Left ventricle myocardium inferior (tissue), 1 donor: Measurements from ENCODE around the gene NXN. TPM values are rescaled to one million over a fixed set of nuclear protein-coding genes. Genes with fewer than 3 reads are reported as not detected.

ENCODE experiments used
- DNase-seq: peaks from one replicate; pipeline ENCODE4 v3.0.0-alpha.2; 2020
- H3K27ac ChIP-seq: fragments of 200-600 bp; replicated peaks from 2 replicates; pipeline ENCODE4 v1.8.0; 2021
- H3K27me3 ChIP-seq: fragments of 200-600 bp; 2 replicates; pipeline ENCODE4 v1.8.0; 2021; ENCODE audit warnings: low read depth
- H3K36me3 ChIP-seq: fragments of 200-600 bp; 2 replicates; pipeline ENCODE4 v1.8.0; 2021
- H3K4me1 ChIP-seq: fragments of 200-600 bp; 2 replicates; pipeline ENCODE4 v1.8.0; 2021
- H3K4me3 ChIP-seq: fragments of 200-600 bp; 2 replicates; pipeline ENCODE4 v1.8.0; 2021; ENCODE audit warnings: mild to moderate bottlenecking, moderate library complexity
- H3K9me3 ChIP-seq: fragments of 200-600 bp; replicated peaks from 2 replicates; pipeline ENCODE4 v1.8.0; 2021
- intact Hi-C: fragments of 100-400 bp; cut with micrococcal nuclease; formaldehyde crosslinking; loops from one replicate; pipeline ENCODE4 v1.11.0; 2022
- total RNA-seq: library from RNA; stranded (reverse); fragmentation: NEBNext Ultra II Directional; extraction: Animal tissue kit (Norgen Biotek cat#: 25700); gene quantifications from one replicate; pipeline ENCODE4 v1.2.1, GENCODE V29; 2021
- TF ChIP-seq, protein P1 (sequence below): fragments of 200-600 bp; IDR thresholded peaks from 2 replicates; pipeline ENCODE4 v1.8.0; 2021; ENCODE audit warnings: antibody characterized with exemption, mild to moderate bottlenecking, borderline replicate concordance
- donor health status: DM: no; HTN: yes; CAD: no; lungs with severe emphysema.

Gene NXN
- total RNA-seq, 1 donor from 2014 or later, result 13.8 TPM

DNA sequence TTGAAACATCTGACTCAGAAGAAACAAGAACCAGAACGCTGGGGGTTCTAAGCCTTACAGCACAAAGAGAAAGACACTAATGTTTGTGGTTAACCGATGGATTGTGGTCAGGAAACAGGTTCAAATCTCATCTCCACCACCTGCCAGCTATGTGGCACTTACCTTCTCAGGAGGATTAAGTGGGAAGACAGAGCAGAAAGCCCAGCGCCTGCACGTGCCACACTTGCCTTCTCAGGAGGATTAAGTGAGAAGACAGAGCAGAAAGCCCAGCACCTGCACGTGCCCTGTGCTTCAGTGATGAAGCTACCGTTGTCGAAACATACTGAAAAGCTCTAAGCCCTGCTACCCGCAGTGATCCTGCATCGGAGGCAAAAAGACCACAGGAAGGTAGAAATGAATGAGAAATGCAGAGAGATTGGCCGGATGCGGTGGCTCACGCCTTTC, 90.6 kb downstream of the NXN start:
- H3K4me3 ChIP-seq, result no peak overlapping the region
- intact Hi-C loops, result no loop called here
- peaks cover 17% of the 10 kb centered on the region for H3K4me1 ChIP-seq
- H3K9me3 ChIP-seq, result no peaks in the 10 kb centered on the region
- no peaks in the 10 kb centered on the region for H3K36me3 ChIP-seq
- no peaks in the 10 kb centered on the region for H3K27me3 ChIP-seq
- no peak overlapping the region for H3K27ac ChIP-seq
- TF ChIP-seq, protein P1, sequence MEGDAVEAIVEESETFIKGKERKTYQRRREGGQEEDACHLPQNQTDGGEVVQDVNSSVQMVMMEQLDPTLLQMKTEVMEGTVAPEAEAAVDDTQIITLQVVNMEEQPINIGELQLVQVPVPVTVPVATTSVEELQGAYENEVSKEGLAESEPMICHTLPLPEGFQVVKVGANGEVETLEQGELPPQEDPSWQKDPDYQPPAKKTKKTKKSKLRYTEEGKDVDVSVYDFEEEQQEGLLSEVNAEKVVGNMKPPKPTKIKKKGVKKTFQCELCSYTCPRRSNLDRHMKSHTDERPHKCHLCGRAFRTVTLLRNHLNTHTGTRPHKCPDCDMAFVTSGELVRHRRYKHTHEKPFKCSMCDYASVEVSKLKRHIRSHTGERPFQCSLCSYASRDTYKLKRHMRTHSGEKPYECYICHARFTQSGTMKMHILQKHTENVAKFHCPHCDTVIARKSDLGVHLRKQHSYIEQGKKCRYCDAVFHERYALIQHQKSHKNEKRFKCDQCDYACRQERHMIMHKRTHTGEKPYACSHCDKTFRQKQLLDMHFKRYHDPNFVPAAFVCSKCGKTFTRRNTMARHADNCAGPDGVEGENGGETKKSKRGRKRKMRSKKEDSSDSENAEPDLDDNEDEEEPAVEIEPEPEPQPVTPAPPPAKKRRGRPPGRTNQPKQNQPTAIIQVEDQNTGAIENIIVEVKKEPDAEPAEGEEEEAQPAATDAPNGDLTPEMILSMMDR, result no peak
- no peak for DNase-seq

- TF ChIP-seq, protein P1, result no peak
- intact Hi-C loops, result no loop called here
- H3K4me3 ChIP-seq, result no peak overlapping the region
- no peaks in the 10 kb centered on the region for H3K27me3 ChIP-seq
- H3K9me3 ChIP-seq, result no peaks in the 10 kb centered on the region
- peak overlapping the region; percentile 92 for H3K27ac ChIP-seq
- no peak for DNase-seq
- H3K36me3 ChIP-seq, result no peaks in the 10 kb centered on the region
- peaks cover 30% of the 10 kb centered on the region for H3K4me1 ChIP-seq
These were observed 91.9 kb downstream of the NXN start for GRCh38 chr17:887551-888209.

- Histone ChIP-seq H3K4me1 (peaks cover 47% of the 10 kb centered on the region), H3K9me3 (no peaks in the 10 kb centered on the region), H3K4me3 (no peak overlapping the region), H3K36me3 (no peaks in the 10 kb centered on the region), H3K27me3 (no peaks in the 10 kb centered on the region), H3K27ac (peak overlapping the region; percentile 92)
- intact Hi-C loops, result no loop called here
- peak; percentile 76 for DNase-seq
- TF ChIP-seq, protein P1, result no peak
These were observed 93.5 kb downstream of the NXN start for GRCh38 chr17:885971-886571.

DNA sequence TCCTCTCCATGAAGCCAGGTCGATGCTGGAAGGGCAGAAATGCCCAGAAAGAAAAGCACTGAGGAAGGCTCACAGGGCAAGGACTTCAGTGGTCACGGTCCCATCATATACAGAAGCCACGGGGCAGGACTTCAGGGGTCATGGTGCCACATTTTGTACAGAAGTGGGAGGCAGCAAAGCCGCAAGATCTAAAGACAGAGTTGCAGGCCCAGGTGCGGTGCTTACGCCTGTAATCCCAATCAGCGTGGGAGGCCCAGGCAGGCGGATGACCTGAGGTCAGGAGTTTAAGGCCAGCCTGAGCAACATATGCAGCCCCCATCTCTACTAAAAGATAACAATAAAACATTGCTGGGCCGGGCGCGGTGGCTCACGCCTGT, 96.0 kb downstream of the NXN start:
- intact Hi-C loops, result no loop called here
- Histone ChIP-seq H3K27ac (peak overlapping the region; percentile 92), H3K4me1 (peaks cover 72% of the 10 kb centered on the region), H3K27me3 (no peaks in the 10 kb centered on the region), H3K36me3 (no peaks in the 10 kb centered on the region), H3K9me3 (no peaks in the 10 kb centered on the region), H3K4me3 (no peak overlapping the region)
- TF ChIP-seq, protein P1, result no peak
- no peak for DNase-seq

DNA sequence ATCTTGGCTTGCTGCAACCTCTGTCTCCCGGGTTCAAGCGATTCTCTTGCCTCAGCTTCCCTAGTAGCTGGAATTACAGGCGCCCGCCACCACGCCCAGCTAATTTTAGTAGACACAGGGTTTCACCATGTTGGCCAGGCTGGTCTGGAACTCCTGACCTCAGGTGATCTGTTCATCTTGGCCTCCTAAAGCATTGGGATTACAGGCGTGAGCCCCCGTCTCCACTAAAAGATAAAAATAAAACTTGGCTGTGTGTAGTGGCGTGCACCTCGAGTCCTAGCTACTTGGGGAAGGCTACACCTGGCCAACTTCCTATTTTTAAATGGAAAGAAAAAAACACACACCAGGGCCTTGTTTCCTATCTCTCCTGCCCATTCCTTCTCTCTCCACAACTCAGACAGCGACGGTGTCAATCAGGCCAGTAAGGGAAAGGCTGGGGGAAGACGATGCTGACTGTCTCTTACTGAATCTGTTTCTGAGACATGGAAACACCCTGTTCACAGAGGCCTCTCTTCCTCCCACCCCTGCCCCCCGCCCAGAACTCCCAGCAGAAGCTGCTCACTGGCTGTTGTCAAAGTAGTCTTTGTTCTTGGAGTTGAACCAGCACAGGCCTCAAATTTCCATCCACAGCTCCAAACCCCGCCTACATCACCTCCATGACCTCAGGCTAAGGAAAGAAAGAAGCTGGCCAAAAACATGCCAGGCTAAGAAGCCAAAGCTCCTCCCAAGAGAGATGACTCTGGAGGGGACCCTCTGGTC, 96.6 kb downstream of the NXN start:
- no peaks in the 10 kb centered on the region for H3K27me3 ChIP-seq
- H3K9me3 ChIP-seq, result no peaks in the 10 kb centered on the region
- peak; percentile 78 for DNase-seq
- TF ChIP-seq, protein P1, result no peak
- H3K27ac ChIP-seq, result peak overlapping the region; percentile 92
- peaks cover 73% of the 10 kb centered on the region for H3K4me1 ChIP-seq
- intact Hi-C loops, result no loop called here
- peak overlapping the region; percentile 23 for H3K4me3 ChIP-seq
- H3K36me3 ChIP-seq, result no peaks in the 10 kb centered on the region
